Choroid plexus epithelial cell (primary cell): ENCODE measurements around the gene DAZAP2.
A peak's percentile ranks its signal among the peaks of the same experiment; 100 is the strongest.

ENCODE experiments used
- DNase-seq: peaks from one replicate; pipeline ENCODE4 v3.0.0-alpha.2; 2010; ENCODE audit warnings: low read depth
- H3K4me3 ChIP-seq: 2 replicates; pipeline ENCODE4 v1.5.1; 2011; ENCODE audit warnings: low read depth, mild to moderate bottlenecking, control low read depth, low read length, moderate library complexity
- CTCF ChIP-seq: conservative IDR thresholded peaks from 2 replicates; pipeline ENCODE4 v1.5.1; 2011; ENCODE audit warnings: low read depth, mild to moderate bottlenecking, control low read depth, inconsistent platforms, low read length, moderate library complexity

DAZAP2 gene

GRCh38 chr12:51238510-51239334, at the start of gene DAZAP2:
DAZAP2 (plus strand) TSS chr12:51238826; CDS start chr12:51238908, 82 bp downstream.
- TF ChIP-seq CTCF = no peak
- peak within 1 kb of the TSS; percentile 100 for H3K4me3 ChIP-seq
- peak; percentile 97 for DNase-seq

- no peak overlapping the region for H3K4me3 ChIP-seq
- no peak for TF ChIP-seq CTCF
- no peak for DNase-seq
Observed at GRCh38 chr12:51189790-51190355, 48.8 kb upstream of the DAZAP2 start.

GRCh38 chr12:51190820-51191219, 47.8 kb upstream of the DAZAP2 start:
- TF ChIP-seq CTCF = no peak
- no peak overlapping the region for H3K4me3 ChIP-seq
- peak; percentile 3 for DNase-seq

GRCh38 chr12:51191516-51192283, 46.9 kb upstream of the DAZAP2 start:
- no peak for DNase-seq
- no peak for TF ChIP-seq CTCF
- no peak overlapping the region for H3K4me3 ChIP-seq

- TF ChIP-seq CTCF = peak; percentile 6
- DNase-seq = no peak
- H3K4me3 ChIP-seq = no peak overlapping the region
Observed at GRCh38 chr12:51192284-51192671, 46.3 kb upstream of the DAZAP2 start.

- no peak overlapping the region for H3K4me3 ChIP-seq
- TF ChIP-seq CTCF = no peak
- no peak for DNase-seq
Observed at GRCh38 chr12:51195841-51196240, 42.8 kb upstream of the DAZAP2 start.
